RWPE1 (cell line): ENCODE data around the gene ZNF697.
"Not testable (repeated sequence)": the region's sequence is repeated elsewhere in the genome, so short reads cannot be mapped to it uniquely, and the experiment has no call there.

Source experiments
- CTCF ChIA-PET: fragments of 350-600 bp; sonication (Branson Sonifier 250); formaldehyde crosslinking; extraction: SDS; loops from one replicate; lab custom pipeline; 2021; lab: Yijun Ruan, JAX
- POLR2A ChIA-PET: fragments of 400-600 bp; formaldehyde crosslinking; extraction: SDS; loops from one replicate; lab custom pipeline; 2020; ENCODE audit warnings: antibody characterized with exemption; ENCODE audit not compliant: low non-redundant PET; lab: Yijun Ruan, JAX
- DNase-seq: peaks from one replicate; pipeline ENCODE4 v3.0.0; 2012; ENCODE audit warnings: low spot score
- H3K27ac ChIP-seq: fragments of 450-650 bp; 2 replicates; pipeline ENCODE4 v1.5.1; 2017
- TF ChIP-seq, protein P1 (sequence below): fragments of 450-650 bp; conservative IDR thresholded peaks from 2 replicates; pipeline ENCODE4 v1.5.1; 2017; ENCODE audit warnings: low read depth, mild to moderate bottlenecking

ZNF697 gene

DNA sequence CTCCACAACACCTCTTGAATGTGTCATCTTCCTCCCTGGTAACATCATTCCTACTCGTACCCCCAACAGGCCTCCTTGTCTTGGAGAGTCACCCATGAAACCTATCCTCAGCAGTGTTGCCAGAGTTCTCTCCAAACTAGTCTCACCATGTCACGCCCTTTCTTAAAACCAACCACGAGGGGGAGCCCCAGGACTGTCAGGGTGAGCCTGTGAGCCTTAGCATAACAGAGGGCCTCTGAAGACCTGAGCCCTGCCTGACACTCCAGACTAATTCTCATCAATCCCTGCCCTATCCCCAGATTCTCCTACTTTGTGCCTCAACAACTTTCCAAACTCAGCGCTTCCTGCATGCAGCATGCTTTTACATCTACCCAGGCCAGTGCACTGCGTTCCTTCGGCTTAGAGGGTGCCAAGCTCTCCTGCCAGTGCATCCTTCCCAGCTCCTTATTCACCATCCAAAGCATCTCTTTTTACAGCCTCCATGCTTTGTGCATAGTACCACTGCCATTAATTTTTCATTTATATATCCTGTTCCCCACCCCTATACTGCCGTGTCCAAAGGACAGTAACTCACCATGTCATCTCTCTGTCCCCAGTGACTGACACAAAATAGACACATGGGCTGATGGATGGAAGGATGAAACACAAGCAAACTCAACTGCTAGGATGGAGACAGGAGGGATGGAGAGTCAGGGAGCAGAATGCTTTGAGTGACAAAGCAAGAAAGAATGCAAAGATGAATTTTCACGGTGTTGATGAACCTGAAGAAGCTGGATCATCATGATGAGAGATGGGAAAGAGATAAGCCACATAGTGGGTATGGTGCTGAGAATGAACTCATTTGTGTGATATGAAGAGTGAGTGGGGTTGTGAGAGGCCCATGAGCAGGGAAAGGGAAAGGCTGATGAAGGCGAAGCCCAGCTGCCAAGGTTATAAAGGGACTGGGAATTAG is 34.0 kb downstream of the ZNF697 start:
- ChIA-PET CTCF (interaction anchor here (0.6 to 3.9 kb wide), 6 partner anchors 47 to 408 kb away, joined by 3 to 33 read pairs (median 4); no protein-coding TSS in a partner anchor), POLR2A (no interaction called here)
- no peak overlapping the region for H3K27ac ChIP-seq
- DNase-seq, result peak; percentile 61
- TF ChIP-seq, protein P1, sequence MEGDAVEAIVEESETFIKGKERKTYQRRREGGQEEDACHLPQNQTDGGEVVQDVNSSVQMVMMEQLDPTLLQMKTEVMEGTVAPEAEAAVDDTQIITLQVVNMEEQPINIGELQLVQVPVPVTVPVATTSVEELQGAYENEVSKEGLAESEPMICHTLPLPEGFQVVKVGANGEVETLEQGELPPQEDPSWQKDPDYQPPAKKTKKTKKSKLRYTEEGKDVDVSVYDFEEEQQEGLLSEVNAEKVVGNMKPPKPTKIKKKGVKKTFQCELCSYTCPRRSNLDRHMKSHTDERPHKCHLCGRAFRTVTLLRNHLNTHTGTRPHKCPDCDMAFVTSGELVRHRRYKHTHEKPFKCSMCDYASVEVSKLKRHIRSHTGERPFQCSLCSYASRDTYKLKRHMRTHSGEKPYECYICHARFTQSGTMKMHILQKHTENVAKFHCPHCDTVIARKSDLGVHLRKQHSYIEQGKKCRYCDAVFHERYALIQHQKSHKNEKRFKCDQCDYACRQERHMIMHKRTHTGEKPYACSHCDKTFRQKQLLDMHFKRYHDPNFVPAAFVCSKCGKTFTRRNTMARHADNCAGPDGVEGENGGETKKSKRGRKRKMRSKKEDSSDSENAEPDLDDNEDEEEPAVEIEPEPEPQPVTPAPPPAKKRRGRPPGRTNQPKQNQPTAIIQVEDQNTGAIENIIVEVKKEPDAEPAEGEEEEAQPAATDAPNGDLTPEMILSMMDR, result peak; percentile 81

DNA sequence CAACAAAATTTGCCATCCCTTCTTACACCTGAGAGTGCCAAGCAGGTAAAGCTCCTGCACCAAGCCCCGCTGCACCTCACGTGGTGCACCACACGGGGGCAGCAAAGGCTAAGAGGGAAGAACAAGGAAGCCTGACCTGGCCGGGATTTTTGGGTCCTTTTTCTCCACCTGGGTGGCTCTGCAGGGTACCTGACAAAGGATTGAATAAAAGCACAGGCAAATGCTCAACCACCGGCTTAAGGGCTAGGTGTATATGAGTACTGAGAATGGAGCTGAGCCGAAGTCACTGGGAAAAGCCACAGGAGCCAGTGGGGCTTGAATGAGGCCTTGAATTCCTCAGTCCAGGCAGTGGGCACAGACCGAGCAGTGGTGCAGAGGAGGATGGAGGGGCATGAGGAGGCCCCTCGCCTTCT is 36.4 kb downstream of the ZNF697 start:
- TF ChIP-seq, protein P1, result peak; percentile 96
- DNase-seq, result peak; percentile 77
- ChIA-PET CTCF (interaction anchor here (0.6 to 1.7 kb wide), 20 partner anchors 8 to 212 kb away, joined by 3 to 31 read pairs (median 4); partner anchors contain the start of gene ZNF697), POLR2A (no interaction called here)
- H3K27ac ChIP-seq, result no peak overlapping the region

DNA sequence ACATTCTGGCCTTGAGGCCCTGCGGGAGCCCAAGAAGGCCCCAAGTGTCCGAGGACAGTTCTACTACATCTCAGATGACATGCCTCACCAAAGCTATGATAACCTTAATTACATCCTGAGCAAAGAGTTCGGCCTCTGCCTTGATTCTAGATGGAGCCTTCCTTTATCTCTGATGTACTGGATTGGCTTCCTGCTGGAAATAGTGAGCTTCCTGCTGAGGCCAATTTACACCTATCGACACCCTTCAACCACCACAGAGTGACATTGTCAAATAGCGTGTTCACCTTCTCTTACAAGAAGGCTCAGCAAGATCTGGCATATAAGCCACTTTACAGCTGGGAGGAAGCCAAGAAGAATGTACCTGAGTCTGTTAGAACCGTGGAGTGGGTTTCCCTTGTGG is 39.2 kb downstream of the ZNF697 start:
- POLR2A ChIA-PET, DNase-seq, H3K27ac ChIP-seq: not testable (repeated sequence)
- CTCF ChIA-PET, result interaction anchor here (0.6 to 1.8 kb wide), 2 partner anchors 67 to 94 kb away, joined by 3 to 9 read pairs; no protein-coding TSS in a partner anchor

DNA sequence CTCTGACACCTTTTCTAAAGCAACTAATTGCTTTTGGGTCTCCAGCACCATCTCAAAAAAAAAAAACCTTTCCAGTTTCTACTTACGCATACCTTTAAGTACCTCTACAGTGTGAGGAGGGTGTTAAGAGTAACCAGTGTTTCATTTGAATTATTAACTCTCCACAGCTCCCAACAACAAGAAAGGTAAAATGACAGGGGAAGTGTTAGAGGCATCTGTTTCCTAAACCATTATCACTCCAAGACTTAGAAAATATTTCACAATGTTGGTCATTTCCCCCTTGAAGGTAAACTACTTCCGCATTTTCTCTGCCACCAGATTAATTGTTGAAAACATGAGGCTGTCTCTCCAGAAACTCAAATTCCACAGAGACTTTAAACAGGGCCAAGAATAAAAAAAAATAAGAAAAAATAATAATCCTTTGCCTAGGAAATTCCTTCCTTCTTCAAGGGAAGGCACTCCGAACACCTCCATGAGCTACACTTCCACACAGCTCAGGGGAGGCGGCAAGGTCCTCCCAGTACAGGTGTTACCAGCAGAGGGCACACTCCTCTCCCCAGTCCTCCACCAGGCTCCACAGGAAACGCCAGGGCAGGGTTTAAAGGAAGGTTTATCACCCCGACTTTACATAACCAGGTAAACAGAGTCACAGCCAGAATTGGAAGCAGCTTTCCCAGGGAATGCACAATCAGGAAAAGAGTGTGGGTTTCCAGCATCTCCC is 40.8 kb downstream of the ZNF697 start:
- POLR2A ChIA-PET, H3K27ac ChIP-seq, DNase-seq, CTCF ChIA-PET: not testable (repeated sequence)

DNA sequence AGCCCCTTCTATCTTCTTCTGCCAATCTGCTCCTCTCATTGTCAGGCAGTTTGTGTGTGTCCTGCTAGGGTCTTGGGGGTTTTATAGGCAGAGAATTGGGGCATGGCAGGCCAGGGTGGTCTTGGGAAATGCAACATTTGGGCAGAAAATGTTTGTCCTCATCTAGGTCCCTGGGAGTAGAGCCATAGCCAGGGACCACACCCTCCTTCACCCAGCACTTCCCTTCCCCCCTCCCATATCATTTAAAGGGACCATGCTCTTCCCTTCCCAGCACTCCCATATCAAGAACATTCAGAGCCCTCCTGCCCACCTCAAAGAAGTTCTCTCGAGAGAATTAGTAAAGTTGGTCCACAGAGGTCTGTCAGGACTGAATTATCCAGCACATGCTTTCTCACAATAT is 41.7 kb downstream of the ZNF697 start:
- ChIA-PET CTCF (no interaction called here), POLR2A (no interaction called here)
- H3K27ac ChIP-seq, result no peak overlapping the region
- DNase-seq, result no peak
- TF ChIP-seq, protein P1, result no peak

DNA sequence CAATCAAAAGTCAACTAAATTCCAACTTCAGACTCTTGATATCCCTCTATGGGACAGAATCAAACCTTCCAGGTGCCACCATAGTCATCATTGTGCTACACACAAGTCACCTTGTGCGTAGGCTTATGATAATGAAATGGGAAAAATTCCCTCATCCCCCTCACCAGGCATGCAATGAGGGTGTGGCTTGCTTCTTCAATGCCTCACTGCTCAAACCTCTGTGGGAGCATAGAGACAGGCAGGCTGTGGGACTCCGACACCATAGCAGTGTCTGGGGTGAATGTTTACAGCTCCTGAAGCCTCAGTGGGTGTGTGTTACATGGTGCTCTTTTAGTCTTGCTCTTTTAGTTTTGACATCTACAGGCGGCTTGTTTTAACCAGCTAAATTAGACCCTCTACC is 42.4 kb downstream of the ZNF697 start:
- no peak for DNase-seq
- no peak overlapping the region for H3K27ac ChIP-seq
- ChIA-PET POLR2A (no interaction called here), CTCF (interaction anchor here (1.0 kb wide), 1 partner anchor 70 kb away, joined by 3 read pairs; no protein-coding TSS in a partner anchor)
- TF ChIP-seq, protein P1, result no peak

DNA sequence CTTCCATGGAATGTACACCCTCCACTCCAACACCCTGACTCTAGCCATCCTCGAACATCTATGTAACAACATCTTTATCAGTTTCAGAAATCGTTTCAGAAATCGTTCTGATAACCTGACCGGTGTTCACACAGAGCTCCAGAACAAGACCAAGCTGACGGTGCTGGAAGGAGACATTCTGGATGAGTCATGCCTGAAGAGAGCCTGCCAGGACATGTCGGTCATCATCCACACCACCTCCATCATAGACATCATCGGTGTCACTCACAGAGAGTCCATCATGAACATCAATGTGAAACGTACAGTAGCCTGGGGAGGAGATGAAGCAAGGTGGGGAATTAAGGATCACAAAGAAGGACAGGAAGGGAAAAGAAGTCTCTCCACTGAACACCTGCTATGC is 43.0 kb downstream of the ZNF697 start:
- CTCF ChIA-PET, result interaction anchor here (0.6 to 1.0 kb wide), 2 partner anchors 71 to 79 kb away, joined by 3 read pairs; no protein-coding TSS in a partner anchor
- POLR2A ChIA-PET, result not testable (repeated sequence)

More for the DNA sequence above, 43.0 kb downstream of the ZNF697 start:
- H3K27ac ChIP-seq, result not testable (repeated sequence)
- DNase-seq, result peak; percentile 57
